CD8-positive, alpha-beta memory T cell (primary cell): ENCODE measurements around the gene COMP. TPM values are rescaled to one million over a fixed set of nuclear protein-coding genes. Genes with fewer than 3 reads are reported as not detected.

ENCODE experiments used
- CTCF ChIA-PET: fragments of 350-600 bp; sonication (Branson Sonifier 250); formaldehyde crosslinking; loops from one replicate; lab custom pipeline; 2021; ENCODE audit warnings: antibody characterized with exemption; lab: Charles Lee
- POLR2A ChIA-PET: fragments of 350-600 bp; sonication (Branson Sonifier 250); formaldehyde crosslinking; loops from one replicate; lab custom pipeline; 2021; ENCODE audit warnings: antibody characterized with exemption; lab: Charles Lee
- DNase-seq, 5 donors: peaks; one replicate each; pipeline versions ENCODE4 v3.0.0 to v3.0.0-alpha.2; 2020 to 2022; ENCODE audit warnings: mixed read lengths in 1 of 5
- H3K27ac ChIP-seq: one replicate; pipeline ENCODE4 v1.7.0; 2013; ENCODE audit warnings: low read depth, mild to moderate bottlenecking, low read length, moderate library complexity
- H3K27me3 ChIP-seq: 2 replicates; pipeline ENCODE4 v1.7.0; 2013; ENCODE audit warnings: low read length, mild to moderate bottlenecking; ENCODE audit not compliant: insufficient read depth, poor library complexity, severe bottlenecking
- H3K36me3 ChIP-seq: 2 replicates; pipeline ENCODE4 v1.7.0; 2013; ENCODE audit warnings: mild to moderate bottlenecking, low read length, moderate library complexity; ENCODE audit not compliant: insufficient read depth
- H3K4me1 ChIP-seq: 2 replicates; pipeline ENCODE4 v1.7.0; 2013; ENCODE audit warnings: mild to moderate bottlenecking, low read length, moderate library complexity; ENCODE audit not compliant: insufficient read depth
- H3K4me3 ChIP-seq: 2 replicates; pipeline ENCODE4 v1.7.0; 2013; ENCODE audit warnings: mild to moderate bottlenecking, low read length
- H3K9me3 ChIP-seq: 2 replicates; pipeline ENCODE4 v1.7.0; 2013; ENCODE audit warnings: mild to moderate bottlenecking, low read length
- H3K27ac Mint-ChIP-seq, 8 donors: one replicate each; pipeline ENCODE4 v1.8.0; 2020 to 2021; ENCODE audit warnings: mixed read lengths in 8 of 8, mild to moderate bottlenecking in 6 of 8, inconsistent platforms in 3 of 8, moderate library complexity in 3 of 8
- H3K27me3 Mint-ChIP-seq, 2 donors: one replicate each; pipeline ENCODE4 v1.8.0; 2020 to 2021; ENCODE audit warnings: mixed read lengths in 2 of 2, mild to moderate bottlenecking in 1 of 2, moderate library complexity in 1 of 2
- H3K36me3 Mint-ChIP-seq, 3 donors: one replicate each; pipeline ENCODE4 v1.8.0; 2020 to 2021; ENCODE audit warnings: mixed read lengths in 3 of 3, inconsistent platforms in 1 of 3, mild to moderate bottlenecking in 1 of 3
- H3K4me1 Mint-ChIP-seq, 3 donors: one replicate each; pipeline ENCODE4 v1.8.0; 2020 to 2021; ENCODE audit warnings: mixed read lengths in 3 of 3, inconsistent platforms in 1 of 3, mild to moderate bottlenecking in 1 of 3
- H3K4me3 Mint-ChIP-seq, 7 donors: one replicate each; pipeline ENCODE4 v1.8.0; 2020 to 2021; ENCODE audit warnings: mixed read lengths in 7 of 7, mild to moderate bottlenecking in 6 of 7, moderate library complexity in 4 of 7, inconsistent platforms in 2 of 7
- H3K9me3 Mint-ChIP-seq, 5 donors: one replicate each; pipeline ENCODE4 v1.8.0; 2020 to 2022; ENCODE audit warnings: mixed read lengths in 5 of 5, mild to moderate bottlenecking in 3 of 5, moderate library complexity in 2 of 5, inconsistent platforms in 1 of 5
- polyA plus RNA-seq: library from polyadenylated mRNA; unstranded; fragments of 300-500 nt; fragmentation: Illumina TruSeq; gene quantifications from one replicate; pipeline ENCODE4 v1.2.3, GENCODE V29; 2021
- total RNA-seq, 2 experiments: library from RNA; stranded (reverse); gene quantifications; one replicate each; pipeline ENCODE4 v1.2.3, GENCODE V29; 2021

The COMP gene
- total and polyA plus RNA-seq, 3 experiments from 2014 or later, result not detected

DNA sequence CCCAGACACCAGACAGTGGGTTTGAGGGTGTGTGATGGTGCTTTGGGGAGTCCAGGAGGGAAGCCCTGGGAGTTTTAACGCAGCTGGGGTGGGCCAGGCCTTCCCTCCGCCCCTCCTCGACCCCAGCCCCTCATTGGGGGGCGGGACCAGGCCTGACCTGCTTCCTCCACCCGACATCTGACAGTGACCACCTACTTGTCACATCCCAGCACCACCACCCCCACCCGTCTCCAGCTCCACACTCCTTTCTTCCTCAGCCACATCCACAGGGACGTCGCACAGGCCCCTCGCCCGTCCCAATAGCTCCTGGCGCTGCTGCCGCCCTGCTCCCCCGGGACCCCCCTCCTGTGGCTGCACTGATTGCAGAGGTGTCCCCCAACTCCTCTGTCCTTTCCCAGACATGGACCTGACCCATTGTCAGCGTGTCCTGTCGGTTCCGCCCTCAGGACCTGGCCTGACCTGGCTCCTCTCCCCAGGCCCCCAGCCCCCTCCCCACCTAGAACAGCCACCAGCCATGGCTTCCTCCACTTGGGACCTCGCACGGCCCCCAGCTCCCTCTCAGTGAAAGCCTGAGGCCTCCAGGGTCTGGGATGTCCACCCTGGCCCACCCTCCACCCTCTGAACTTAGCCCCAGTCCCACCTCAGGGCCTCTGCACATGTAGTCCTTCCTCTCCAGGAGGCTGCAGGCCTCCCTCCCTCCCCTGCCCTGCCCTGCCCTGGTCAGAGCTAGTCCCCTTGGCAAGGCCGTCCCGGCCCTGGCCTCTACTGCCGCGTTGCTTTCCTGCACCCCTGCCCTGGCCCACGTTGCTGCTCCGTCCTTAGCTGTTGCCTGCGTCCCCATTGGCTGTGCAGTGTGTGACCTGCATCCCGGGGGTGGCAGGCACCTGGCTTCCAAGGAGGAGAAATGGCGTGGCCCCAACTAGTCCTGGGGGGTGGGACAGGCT, 30.4 kb downstream of the COMP start:
- peaks cover 0 to 5% (median 0%) of the 10 kb centered on the region in 3 donors for H3K36me3 Mint-ChIP-seq
- Histone ChIP-seq H3K27me3 (no peaks in the 10 kb centered on the region), H3K9me3 (no peaks in the 10 kb centered on the region), H3K36me3 (no peaks in the 10 kb centered on the region), H3K4me3 (no peak overlapping the region), H3K27ac (no peak overlapping the region), H3K4me1 (no peaks in the 10 kb centered on the region)
- no peak overlapping the region for H3K4me3 Mint-ChIP-seq
- H3K4me1 Mint-ChIP-seq, result no peaks in the 10 kb centered on the region
- DNase-seq, result no peak
- ChIA-PET POLR2A (no interaction called here), CTCF (interaction anchor here (0.6 kb wide), 1 partner anchor 373 kb away, joined by 4 read pairs; no protein-coding TSS in a partner anchor)
- H3K27ac Mint-ChIP-seq, result no peak overlapping the region
- H3K27me3 Mint-ChIP-seq, result no peaks in the 10 kb centered on the region
- H3K9me3 Mint-ChIP-seq, result no peaks in the 10 kb centered on the region

DNA sequence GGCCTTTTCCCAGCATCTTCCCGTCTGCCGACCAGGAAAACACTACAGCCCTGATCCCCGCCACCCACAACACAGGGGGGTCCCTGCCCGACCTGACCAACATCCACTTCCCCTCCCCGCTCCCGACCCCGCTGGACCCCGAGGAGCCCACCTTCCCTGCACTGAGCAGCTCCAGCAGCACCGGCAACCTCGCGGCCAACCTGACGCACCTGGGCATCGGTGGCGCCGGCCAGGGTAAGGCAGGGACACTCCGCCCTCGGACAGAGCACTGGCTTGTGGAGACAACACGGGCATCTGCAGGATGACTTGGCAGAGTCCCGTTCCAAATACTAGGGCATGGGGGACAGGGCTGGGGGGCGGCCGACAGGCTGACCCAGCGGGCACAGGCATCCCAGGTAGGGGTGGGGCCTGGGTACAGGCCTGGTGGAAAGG, 31.1 kb downstream of the COMP start:
- CTCF ChIA-PET, result no interaction called here
- H3K27me3 ChIP-seq, result no peaks in the 10 kb centered on the region
- no peaks in the 10 kb centered on the region for H3K9me3 Mint-ChIP-seq
- no peaks in the 10 kb centered on the region for H3K36me3 ChIP-seq
- no peaks in the 10 kb centered on the region for H3K27me3 Mint-ChIP-seq
- no peak for DNase-seq
- H3K4me1 Mint-ChIP-seq, result no peaks in the 10 kb centered on the region
- no peak overlapping the region for H3K27ac Mint-ChIP-seq
- POLR2A ChIA-PET, result no interaction called here
- H3K4me3 Mint-ChIP-seq, result no peak overlapping the region
- no peak overlapping the region for H3K27ac ChIP-seq
- no peaks in the 10 kb centered on the region for H3K4me1 ChIP-seq
- no peaks in the 10 kb centered on the region for H3K9me3 ChIP-seq
- no peak overlapping the region for H3K4me3 ChIP-seq
- peaks cover 0 to 7% (median 0%) of the 10 kb centered on the region in 3 donors for H3K36me3 Mint-ChIP-seq

- H3K36me3 Mint-ChIP-seq, result peaks cover 0 to 10% (median 2%) of the 10 kb centered on the region in 3 donors
- Histone ChIP-seq H3K36me3 (no peaks in the 10 kb centered on the region), H3K27ac (no peak overlapping the region), H3K4me3 (no peak overlapping the region), H3K4me1 (no peaks in the 10 kb centered on the region), H3K9me3 (no peaks in the 10 kb centered on the region), H3K27me3 (no peaks in the 10 kb centered on the region)
- CTCF ChIA-PET, result no interaction called here
- no peak overlapping the region for H3K4me3 Mint-ChIP-seq
- DNase-seq, result no peak
- POLR2A ChIA-PET, result no interaction called here
- no peak overlapping the region for H3K27ac Mint-ChIP-seq
- H3K27me3 Mint-ChIP-seq, result no peaks in the 10 kb centered on the region
- H3K4me1 Mint-ChIP-seq, result no peaks in the 10 kb centered on the region
- H3K9me3 Mint-ChIP-seq, result no peaks in the 10 kb centered on the region
Measured at GRCh38 chr19:18759304-18759994, 31.7 kb downstream of the COMP start.

DNA sequence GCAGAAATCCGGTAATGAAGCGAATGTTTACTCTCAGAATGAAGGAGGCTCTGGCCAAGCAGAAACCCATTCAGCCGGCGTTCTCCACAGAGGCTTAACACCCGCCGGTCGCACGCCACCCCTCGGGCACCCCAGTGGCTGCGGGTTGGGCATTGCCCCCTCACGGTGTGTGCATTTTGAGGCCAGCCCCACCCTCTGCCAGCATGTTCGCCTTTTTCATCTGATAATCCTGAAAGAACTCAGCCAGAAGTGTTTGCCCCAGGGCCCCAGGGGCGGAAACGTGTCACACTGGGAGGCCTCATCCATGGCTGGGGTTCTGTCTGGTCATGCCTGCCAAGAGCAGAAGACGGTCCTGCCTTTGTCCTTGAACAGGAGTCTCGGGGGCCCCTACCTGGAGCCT, 34.2 kb downstream of the COMP start:
- no peaks in the 10 kb centered on the region for H3K9me3 ChIP-seq
- DNase-seq, result no peak
- Mint-ChIP-seq H3K4me1 (no peaks in the 10 kb centered on the region), H3K36me3 (peaks cover 5 to 23% (median 6%) of the 10 kb centered on the region in 3 donors), H3K9me3 (no peaks in the 10 kb centered on the region), H3K27ac (no peak overlapping the region), H3K27me3 (no peaks in the 10 kb centered on the region), H3K4me3 (no peak overlapping the region)
- no peak overlapping the region for H3K27ac ChIP-seq
- H3K4me1 ChIP-seq, result no peaks in the 10 kb centered on the region
- ChIA-PET POLR2A (no interaction called here), CTCF (no interaction called here)
- H3K27me3 ChIP-seq, result no peaks in the 10 kb centered on the region
- no peak overlapping the region for H3K4me3 ChIP-seq
- no peaks in the 10 kb centered on the region for H3K36me3 ChIP-seq

DNA sequence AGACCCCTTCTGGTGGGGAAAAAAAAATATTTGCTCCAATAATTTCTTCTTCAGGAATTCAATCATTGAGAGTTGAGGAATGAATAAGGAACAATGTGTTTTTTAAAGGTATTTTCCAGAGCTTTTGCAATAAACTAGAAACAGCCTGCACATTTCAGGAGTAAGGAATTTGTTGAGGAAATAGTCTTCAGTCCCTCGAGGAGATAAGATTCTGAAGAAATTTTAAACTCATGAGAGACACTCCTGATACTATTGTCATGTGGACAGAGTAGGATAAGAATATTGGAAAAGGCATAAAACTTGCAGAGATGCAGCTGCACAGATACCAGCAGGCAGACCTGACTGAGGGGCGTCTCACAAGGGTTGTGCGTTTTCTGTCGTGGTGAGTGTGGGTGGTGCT, 36.6 kb downstream of the COMP start:
- no peaks in the 10 kb centered on the region for H3K36me3 ChIP-seq
- no peaks in the 10 kb centered on the region for H3K27me3 ChIP-seq
- ChIA-PET POLR2A (no interaction called here), CTCF (no interaction called here)
- Mint-ChIP-seq H3K36me3 (peaks cover 5 to 40% (median 9%) of the 10 kb centered on the region in 3 donors), H3K4me3 (no peak overlapping the region), H3K27ac (no peak overlapping the region), H3K4me1 (no peaks in the 10 kb centered on the region), H3K9me3 (no peaks in the 10 kb centered on the region), H3K27me3 (no peaks in the 10 kb centered on the region)
- no peak overlapping the region for H3K27ac ChIP-seq
- H3K4me3 ChIP-seq, result no peak overlapping the region
- no peaks in the 10 kb centered on the region for H3K9me3 ChIP-seq
- DNase-seq, result no peak
- no peaks in the 10 kb centered on the region for H3K4me1 ChIP-seq

- H3K9me3 Mint-ChIP-seq, result no peaks in the 10 kb centered on the region
Measured at GRCh38 chr19:18751571-18751970, 39.5 kb downstream of the COMP start.

DNA sequence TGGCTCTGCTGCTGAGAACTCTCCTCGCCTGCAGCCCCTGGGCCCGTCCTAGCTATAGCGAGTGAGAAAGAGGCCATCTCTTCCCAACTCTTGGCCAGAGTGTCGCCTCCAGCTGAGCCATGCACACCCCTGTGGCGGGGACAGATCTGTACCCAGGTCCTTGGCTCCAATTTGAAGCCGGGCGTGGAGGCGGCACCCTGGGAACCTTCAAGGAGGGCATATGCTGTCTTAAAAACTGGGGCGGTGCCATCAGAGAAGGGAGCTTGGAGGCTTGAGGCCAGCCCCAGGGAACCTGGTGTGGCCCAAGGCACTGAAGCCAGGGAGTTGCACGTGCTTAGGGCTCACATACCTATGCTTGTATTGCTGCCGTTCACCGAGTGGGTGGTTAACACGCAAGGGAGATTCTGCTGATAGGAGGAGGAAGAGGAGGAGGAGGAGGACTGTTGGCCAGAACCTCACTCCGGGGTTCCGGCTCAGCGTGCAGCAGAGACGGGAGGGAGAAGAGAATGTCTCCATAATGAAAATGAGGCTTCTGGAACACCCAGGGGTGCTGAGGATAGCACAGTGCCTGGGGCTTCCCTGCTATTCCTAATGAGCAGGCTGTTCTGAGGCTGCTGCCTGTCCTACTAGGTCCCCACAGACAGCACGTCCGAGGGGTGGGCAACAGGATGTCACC, 40.7 kb downstream of the COMP start:
- H3K27ac ChIP-seq, result no peak overlapping the region
- no peaks in the 10 kb centered on the region for H3K36me3 ChIP-seq
- no peaks in the 10 kb centered on the region for H3K4me1 Mint-ChIP-seq
- H3K4me3 Mint-ChIP-seq, result no peak overlapping the region
- no peaks in the 10 kb centered on the region for H3K27me3 ChIP-seq
- H3K9me3 Mint-ChIP-seq, result no peaks in the 10 kb centered on the region
- H3K27ac Mint-ChIP-seq, result peak overlapping the region in 1 of 8 donors; percentile 48
- H3K36me3 Mint-ChIP-seq, result peaks cover 5 to 37% (median 9%) of the 10 kb centered on the region in 3 donors
- H3K4me1 ChIP-seq, result no peaks in the 10 kb centered on the region
- ChIA-PET CTCF (no interaction called here), POLR2A (no interaction called here)
- H3K27me3 Mint-ChIP-seq, result no peaks in the 10 kb centered on the region
- DNase-seq, result no peak
- H3K4me3 ChIP-seq, result no peak overlapping the region
- no peaks in the 10 kb centered on the region for H3K9me3 ChIP-seq

More at GRCh38 chr19:18751571-18751970, 39.5 kb downstream of the COMP start:
- no peaks in the 10 kb centered on the region for H3K36me3 ChIP-seq
- DNase-seq, result no peak
- CTCF ChIA-PET, result no interaction called here
- H3K4me1 ChIP-seq, result no peaks in the 10 kb centered on the region
- no peaks in the 10 kb centered on the region for H3K9me3 ChIP-seq
- no peaks in the 10 kb centered on the region for H3K27me3 Mint-ChIP-seq
- no peak overlapping the region for H3K4me3 ChIP-seq
- no peak overlapping the region for H3K27ac Mint-ChIP-seq
- peaks cover 5 to 41% (median 9%) of the 10 kb centered on the region in 3 donors for H3K36me3 Mint-ChIP-seq
- POLR2A ChIA-PET, result no interaction called here
- no peaks in the 10 kb centered on the region for H3K27me3 ChIP-seq
- H3K4me1 Mint-ChIP-seq, result no peaks in the 10 kb centered on the region
- no peak overlapping the region for H3K4me3 Mint-ChIP-seq
- H3K27ac ChIP-seq, result no peak overlapping the region
